Stimulated activated CD4-positive, alpha-beta T cell treated with anti-CD3 and anti-CD28 coated beads, Interleukin-4, amount 100 ng/mL, for 48 hours (primary cell): ENCODE measurements around the gene LAMA4.

Source experiments
- DNase-seq, 2 donors: peaks; one replicate each; pipeline ENCODE4 v3.0.0-alpha.2; 2020; ENCODE audit warnings: low read depth in 2 of 2

Gene LAMA4

DNA sequence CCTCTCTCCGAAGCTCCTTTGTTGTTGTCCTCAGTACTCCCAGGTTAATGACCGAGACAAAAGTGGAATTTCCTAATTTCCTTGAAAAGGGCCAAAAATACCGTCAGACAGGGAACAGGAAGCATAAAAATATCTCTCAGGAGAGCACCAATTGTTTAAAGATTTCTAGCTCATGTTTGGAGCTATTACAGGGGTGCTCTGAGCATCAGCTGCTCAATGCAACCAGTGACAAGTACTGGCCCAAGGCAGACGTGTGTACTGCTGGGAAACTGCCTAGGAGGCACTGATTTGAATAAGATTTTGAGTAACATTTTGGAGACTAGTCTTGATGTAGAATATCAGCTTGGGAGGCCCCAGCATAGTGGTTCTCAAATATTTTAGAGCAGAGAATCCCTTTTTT, 17.3 kb downstream of the LAMA4 start:
- DNase-seq = no peak

DNA sequence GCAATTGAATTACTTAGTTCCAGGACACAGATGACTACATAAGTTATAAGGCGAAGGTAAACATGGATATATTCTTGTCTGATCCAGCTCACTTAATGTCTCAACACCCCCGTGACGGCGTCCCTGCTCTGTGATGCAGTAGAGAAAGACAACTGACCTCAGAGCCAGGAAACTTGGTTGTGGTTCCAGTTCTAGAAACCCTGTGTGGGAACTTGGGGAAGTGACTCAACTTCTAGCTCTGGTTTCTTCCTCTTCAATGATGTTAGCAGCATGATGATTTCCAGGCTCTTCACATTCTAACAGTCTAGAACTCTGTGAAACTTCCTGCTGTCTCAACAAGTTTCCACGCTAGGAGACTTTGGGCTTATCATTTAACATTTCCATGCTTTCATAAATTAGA, 18.4 kb downstream of the LAMA4 start:
- peak; percentile 47 to 50 for DNase-seq

DNA sequence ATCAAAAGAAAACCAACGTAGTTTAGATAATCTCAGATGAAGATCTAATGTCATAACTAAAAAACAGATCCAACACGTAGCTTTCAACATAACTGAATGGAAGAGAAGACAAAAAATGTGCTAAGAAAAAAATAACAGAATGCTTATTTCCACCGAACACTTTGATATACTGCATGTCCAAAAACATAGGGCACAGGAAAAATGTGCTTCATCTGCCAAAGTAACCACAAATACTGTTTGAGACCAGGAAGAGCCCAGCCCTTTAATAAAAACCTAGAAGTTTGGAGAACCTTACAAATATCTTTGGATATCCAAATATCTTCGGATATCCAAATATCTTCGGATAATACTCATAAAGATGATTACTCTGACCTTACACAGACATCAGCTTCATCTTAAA, 19.8 kb downstream of the LAMA4 start:
- no peak for DNase-seq

DNA sequence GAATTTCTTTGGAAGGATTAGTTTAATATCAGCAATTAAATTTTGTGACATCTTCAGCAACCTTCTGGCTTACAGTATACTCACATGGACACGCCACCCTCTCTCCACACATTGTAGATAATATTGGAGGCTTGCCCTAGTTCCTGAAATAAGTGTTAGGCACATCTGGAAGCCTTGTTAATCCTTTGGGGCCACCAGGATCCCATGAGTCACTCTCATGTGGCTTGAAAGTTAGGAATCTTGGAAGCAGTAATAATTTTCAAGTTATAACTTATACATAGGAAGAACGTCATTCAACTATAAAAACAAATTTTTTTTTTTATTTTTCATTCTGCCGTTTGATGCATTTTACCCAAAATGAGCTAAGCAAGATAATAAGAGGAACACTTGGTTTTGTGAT, 20.5 kb downstream of the LAMA4 start:
- DNase-seq = no peak

DNA sequence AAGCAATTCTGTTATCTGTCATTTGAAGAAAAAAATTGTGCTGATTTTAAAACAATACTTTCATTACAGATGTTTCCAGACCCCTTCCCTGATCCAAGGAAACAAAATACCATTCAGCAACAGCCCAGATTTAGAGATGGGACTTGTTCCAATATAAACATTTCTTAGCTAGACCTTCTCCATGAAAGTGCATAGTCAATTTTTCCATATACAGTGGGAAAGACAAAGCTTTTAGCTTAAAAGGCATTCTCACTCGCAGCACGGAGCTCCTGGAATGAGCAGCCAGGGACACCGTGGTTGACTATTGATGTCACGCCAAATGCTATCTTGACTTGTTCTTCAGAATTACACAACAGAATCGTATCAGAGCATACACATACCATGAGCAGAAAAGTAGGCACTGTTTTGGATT, 21.5 kb downstream of the LAMA4 start:
- DNase-seq = no peak

DNA sequence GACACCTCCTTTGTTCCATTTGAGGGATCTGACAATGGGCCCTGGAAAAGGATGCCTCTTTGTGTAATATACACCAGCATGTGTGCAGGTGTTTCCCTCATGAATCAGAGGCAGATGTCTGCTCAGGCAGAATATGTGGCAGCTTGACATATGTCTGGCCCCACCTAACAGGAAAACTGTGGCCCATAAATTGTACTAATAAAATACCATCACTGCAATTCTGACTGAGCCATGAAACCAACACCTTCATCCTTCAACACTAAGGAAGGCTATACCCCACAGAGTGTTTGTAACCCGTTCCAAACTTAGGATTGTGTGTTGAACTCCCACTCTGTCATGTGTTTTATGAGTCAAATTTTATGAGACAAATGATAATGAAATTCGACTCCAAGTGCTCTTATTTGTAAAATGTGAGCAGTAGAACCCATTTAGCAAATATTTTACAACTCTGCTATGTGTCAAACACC, 22.7 kb downstream of the LAMA4 start:
- no peak for DNase-seq

DNA sequence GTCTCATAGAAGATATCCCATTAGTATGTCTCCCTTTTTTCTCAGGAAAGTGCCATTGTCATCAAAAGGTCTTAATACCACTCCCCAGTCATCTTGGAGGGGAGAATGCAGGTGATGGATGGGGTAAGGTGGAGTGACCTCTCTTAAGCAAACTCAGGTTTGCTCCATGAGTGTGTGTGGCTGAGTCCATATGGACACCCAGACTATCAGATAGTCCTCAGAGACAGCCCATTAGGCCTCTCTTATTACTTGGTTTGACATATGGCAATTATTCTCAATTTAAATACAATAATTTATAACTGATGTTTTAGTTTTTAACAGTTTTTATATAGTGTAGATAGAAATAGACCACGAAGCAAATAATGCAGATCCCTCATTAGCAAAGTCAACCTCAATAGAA, 23.2 kb downstream of the LAMA4 start:
- no peak for DNase-seq

DNA sequence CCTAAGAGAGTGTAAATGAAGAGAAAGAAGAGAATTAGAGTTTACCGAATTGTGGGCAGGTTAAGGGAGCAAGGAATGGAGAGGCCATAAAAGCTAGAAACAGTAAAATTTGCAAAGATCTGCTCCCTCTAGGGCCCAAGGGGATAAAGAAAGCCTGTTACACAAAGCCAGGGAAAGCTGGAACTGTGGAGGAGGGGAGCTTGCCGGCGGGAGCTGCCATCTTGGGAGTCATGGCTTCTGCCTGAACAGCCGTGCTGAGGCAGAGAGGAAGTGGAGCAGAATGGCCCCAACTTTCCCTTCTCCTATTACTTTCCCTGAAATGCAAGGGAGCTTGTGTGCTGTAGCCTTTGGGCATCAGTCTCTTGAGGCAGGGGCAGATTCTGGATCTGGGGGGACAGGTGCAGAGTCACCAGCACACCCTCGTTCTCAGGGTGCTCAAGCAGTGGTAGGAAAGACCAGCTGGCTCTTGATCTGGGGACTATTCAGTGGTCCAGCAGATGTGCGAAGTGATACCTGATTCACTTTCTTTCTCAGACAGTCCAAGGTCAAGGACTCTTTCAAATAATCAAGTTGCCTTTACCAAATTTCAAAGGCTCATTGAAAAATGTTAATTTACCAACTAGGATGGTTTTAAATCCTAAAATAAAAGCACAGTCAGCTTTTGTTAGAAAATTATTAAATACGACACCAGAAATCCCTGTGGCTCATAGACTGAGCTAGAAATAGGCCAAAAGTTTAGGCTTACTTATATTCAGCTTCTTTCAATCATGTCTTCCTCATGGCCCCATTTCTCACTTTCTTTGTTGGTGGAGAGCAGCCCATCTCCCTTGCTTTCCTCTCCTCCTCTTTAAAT, 25.7 kb downstream of the LAMA4 start:
- DNase-seq = no peak

DNA sequence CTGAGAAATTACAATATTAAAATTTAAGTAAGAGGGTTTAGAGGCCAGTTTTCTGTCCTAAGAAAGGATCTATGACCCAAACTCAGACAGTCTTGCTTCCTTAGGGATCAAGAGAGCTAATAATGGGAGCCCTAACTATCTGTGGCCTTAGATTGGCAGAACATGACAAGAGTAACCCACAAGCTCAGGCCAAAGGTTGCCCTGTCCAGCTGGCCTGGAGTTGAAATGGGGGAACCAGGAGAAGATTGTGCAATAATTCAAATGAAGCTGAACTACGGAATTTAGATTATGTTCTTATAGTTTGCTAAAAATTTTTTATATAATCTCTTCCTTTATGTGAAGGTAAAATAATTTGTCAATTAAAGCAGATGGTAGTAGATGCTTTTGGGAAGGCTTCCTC, 26.4 kb downstream of the LAMA4 start:
- no peak for DNase-seq

DNA sequence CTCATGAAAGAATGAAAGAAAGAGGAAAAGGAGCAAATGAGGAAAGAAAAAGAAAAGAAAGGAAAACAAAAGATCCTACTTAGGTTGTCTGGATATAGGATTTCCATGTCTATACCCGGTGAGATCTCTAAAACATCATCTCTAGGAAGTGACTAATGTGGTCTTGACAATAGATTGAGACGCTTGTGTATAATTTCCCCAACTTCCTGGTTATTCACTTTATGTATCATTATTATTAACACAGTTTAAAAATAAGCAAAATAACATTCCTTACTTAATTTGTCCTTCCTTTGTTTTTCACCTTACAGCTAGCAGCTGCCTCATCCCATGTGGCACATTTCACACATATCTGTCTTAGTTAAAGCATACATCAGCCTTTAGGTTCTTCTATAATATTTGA, 27.0 kb downstream of the LAMA4 start:
- DNase-seq = no peak

DNA sequence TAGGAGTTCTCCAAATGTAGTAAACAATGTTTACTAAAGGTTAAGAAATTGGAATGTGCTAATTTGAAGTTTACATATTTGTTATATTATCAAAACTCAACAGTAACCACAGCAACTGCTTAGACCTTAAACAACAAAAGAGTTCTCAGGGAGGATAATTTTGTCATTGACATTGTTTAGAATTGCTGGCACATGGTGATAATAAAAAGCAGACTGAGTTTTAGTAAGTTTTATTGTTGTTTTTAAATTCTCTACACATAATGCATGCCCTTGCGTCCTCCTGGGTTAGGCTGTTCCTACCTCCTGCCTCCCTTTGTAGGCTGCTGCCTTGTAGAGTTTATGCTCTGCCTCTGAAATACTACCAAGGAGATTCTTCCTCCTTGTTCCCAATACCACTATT, 28.7 kb downstream of the LAMA4 start:
- DNase-seq = no peak

DNA sequence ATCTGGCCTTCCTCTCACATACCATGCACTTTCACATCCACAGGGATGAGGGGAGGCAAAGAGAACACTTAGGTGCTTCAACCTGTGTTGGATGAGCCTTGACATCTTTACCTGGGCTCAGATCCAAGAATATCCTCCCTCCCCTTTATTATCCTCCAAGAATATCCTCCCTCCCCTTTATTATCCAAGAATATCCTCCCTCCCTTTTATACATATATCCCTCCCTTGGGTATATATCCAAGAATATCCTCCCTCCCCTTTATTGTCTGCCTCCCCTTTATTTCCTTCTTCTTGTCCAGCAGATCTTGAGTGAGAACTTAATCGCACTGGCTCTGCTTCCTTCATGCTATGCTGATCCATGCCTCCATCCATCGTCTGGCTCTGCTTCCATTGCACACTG, 30.3 kb downstream of the LAMA4 start:
- DNase-seq = no peak

DNA sequence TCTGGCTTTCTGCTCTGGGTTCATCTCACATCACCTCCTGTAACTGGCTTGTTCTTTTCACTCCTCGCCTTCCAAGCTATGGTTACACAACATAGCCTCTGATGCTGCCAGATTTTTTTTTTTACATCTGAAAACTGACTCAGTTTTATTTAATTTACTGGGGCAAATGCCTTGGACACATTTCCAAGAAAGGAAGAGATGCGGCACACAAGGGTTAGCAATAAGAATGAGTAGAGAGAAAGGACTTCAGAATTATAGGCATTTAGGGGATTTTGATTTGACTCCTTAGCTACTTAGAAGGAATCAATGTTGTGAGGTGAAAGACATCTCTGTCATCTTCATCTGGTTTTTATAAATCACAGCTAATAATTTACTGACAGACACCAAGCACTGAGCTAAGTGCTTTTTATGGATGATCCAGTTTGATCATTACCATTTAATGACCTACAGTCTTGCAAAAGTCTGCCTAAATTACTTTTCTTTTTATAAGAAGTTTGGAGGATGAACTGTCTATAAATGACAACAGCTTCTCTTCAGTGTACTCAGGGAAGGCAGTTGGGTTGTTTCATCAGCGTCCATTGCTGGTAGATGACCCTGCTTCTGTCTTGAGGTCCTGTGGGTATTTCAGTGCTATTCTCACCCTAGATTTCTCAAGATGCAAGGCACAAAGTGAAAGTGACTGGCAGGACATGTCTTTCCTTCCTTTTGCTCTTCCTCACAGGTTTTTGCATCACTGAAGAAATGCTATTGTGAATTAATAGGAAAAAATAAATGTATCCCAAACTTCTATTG, 31.1 kb downstream of the LAMA4 start:
- DNase-seq = no peak

DNA sequence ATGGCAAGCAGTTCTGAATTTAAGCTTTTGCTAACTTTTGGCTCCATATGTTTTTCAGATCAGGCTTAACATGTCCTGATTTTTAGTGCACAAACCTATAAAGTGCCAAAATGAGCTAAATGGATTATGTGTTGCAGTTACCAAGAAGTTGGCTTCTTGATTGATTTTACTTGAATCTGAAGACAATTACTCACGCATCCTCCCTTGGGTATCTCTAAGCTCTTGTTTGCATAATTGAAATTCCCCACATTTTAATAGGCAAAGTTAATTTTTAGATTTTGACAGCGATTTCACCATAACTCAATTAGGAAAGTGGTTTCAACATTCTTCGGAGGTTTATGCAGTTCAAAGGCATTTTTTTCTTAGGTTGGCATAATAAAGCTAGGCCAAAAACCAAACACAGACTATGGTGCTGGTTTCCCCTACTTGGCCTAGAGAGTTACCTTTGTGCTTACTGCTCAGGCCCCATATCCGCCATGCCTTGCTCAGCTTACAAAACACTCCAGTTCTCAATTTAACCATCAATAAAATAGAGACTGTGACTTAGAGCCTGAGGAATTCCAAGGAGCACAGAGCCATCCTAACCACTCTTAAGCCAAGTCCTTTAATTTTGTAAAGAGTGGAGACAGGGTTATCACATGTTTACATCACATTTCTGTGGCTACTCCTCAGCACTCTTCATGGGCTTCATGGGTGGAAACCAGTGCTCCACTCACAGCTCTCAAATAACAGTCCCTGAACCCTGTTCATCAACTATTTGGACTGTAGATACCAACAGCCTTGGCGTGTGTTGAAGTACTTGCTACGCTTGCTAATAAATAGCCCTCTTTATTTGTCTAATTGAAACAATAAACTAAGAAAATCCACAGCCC, 32.1 kb downstream of the LAMA4 start:
- no peak for DNase-seq

DNA sequence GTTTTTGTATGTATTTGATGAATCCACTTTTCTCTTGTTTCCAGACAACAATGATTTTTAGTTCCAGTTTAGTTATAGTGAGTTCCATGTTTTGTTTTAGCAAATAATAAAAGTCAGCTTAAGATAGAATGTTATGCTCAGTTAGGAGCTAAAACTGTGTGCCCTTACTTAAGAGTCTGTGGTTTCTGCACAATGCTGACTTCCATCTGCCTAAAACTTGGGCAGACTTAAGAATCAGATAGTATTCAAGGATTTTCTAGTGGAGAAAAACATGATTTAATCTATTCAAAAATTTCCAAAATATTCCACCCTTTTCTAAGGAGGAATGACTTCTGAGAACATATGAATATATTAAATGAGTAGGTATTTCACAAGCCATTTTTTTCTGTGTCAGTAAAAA, 32.8 kb downstream of the LAMA4 start:
- DNase-seq = no peak

DNA sequence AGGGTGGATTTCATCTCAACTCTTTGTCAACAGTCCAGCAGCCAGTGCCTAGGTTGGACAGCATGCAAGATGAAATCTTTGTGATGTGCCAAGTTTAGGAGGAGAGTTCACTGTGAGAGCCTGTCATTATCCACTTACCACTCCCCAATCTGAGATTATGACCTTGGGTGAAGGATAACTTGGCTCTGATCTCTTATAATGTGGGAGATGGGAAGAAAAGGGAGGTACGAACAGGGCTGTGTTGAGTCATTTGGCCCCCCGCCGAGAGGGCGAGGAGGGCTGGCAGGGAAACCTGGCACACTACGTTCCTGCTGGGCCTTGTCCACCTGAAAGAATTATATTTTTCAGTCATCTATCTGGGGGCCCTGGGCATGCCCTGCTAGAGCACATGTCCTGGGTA, 35.8 kb downstream of the LAMA4 start:
- no peak for DNase-seq

DNA sequence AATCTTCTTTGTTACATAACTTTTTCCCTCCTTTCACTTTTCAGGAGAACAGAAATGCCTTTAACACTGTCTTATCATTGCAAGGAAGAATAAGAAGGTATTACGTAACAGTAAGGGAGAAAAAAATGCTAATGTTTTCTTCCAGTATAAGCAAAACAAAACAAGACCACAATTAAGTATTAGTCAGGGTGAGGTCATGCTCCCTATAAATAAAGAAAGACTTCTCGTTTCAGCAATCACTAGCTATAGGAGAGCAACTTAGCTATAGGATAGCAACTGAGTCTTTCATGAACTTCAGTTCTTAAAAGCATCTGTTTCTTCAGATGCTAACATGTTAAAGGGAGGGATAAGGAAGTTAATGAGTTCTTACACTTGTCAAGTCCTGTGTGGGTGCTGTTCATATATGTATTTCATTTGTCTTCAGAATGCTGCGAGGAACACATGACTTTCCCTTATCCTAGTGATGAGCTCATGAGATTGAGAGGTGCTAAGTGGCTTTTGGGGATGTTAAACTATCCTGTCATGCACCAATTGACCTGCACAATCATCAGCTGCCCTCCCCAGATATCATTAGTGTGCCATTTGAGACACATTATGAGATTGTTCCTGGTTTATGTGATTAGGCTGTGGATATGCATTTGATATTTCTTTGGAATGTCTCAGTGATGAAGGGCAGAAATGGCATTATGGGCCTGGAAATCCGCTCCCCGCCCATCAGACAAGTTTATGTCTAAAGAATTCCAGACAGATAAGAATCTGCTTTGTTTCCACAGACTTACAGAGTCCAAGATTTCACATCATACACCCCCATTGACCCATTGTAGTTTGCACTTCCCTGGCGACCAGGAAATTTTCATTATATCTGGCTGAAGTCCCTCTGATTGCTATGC, 37.5 kb downstream of the LAMA4 start:
- DNase-seq = no peak

DNA sequence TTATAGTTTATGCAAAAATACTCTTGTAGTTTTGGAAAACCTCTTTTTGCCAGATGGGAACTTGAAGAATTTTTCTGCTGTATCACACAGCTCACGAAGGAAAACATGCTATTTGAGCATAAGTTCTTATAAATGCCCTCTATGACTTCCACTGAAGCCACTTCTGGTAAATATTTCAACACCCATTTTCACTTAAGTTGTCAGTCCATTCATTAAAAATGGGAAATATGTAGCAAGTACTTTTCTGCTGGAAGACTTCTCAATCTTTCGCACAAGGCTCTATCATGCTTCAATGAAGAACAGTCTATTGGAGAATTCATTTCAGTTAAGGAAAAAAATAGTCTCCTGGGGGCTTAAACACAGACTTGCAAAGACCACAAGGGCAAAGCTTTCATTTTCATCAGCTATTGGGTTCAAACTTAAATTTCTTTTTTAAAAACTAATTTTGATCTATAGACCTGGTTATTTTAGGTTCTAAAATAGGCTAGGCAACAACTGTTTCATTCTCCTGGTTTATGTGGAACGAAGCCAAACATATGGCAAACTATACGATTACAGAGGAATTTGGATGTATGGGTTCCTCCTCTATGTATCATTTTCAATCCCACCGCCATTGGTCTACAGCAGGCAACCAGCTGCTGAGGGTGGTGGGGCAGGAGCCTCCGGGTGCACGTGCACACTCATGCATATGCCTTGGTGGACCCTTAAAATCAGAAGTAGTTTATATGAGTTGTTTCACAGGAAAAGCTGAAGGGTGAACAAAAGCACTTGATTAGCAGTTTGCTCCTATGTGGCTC, 38.7 kb downstream of the LAMA4 start:
- no peak for DNase-seq

DNA sequence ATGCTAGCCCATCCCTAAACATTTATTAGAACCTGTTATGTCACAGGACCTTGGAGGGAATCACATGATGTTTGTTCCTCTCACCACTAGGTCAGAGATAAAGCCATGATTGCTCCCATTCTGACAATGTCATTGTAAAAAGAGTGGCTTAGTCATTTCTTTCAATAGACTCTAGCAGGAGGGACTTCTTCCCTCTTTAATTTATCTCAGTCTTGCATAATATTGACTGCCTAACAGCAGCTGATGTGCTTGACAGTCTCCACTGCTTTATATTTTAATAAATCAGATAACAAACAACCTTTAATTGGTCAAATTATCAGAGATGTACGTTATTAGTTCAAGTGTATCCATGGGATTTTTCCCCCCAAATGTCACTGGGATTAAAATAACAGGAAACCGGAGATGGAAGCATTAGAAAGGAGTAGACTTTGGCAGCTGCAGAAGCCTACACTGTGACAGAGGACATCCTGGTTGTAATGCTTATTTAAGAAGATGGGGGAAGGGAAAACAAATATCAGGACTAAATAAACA, 39.6 kb downstream of the LAMA4 start:
- no peak for DNase-seq

DNA sequence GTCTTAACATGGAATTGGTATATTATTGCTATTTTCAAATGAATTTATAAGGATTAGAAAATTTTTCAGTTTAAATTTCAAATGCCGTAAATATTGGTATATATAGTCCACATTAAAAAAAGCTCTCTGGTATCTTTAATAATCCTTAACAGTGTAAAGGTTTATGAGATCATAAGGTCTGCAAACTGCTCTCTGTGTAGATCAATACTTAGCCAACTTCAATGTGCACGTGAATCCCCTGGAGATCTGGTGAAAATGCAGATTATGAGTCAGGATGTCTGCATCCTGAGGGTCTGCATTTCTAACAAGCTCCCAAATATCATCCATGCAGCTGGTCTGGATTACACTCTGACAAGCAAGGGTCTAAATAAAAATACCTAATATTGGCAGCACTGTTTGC, 43.5 kb downstream of the LAMA4 start:
- DNase-seq = no peak
